ENCODE results near the gene PLXNA4. TPM values are rescaled to one million over a fixed set of nuclear protein-coding genes. Genes with fewer than 3 reads are reported as not detected.

The PLXNA4 gene
- total RNA-seq, 2 donors from 2014 or later, result 12.2 to 27.7 TPM

GRCh38 chr7:132135746-132136385 lies 440.4 kb downstream of the PLXNA4 start:
- H3K27me3 ChIP-seq (replicated peaks; ENCODE audit: insufficient read depth), result no peaks in the 10 kb centered on the region
- no peak overlapping the region for H3K27ac ChIP-seq
- H3K36me3 ChIP-seq, result peaks cover 14% of the 10 kb centered on the region
- DNase-seq (ENCODE audit: low spot score) (no peak), ATAC-seq (ENCODE audit: insufficient number of reproducible peaks, low FRiP score, low read depth) (no peak)
- TF ChIP-seq CTCF (IDR thresholded peaks at IDR 0.05), result no peak
- H3K9me3 ChIP-seq, result no peaks in the 10 kb centered on the region
- H3K4me1 ChIP-seq (ENCODE audit: control insufficient read depth in 1 of 2, low read depth in 2 of 2), result peaks cover 4 to 11% of the 10 kb centered on the region in 2 donors
- H3K4me3 ChIP-seq, result no peak overlapping the region

GRCh38 chr7:132134814-132135445 lies 441.3 kb downstream of the PLXNA4 start:
- Histone ChIP-seq H3K4me3 (no peak overlapping the region), H3K27me3 (replicated peaks; ENCODE audit: insufficient read depth) (no peaks in the 10 kb centered on the region), H3K36me3 (peaks cover 19% of the 10 kb centered on the region), H3K4me1 (ENCODE audit: control insufficient read depth in 1 of 2, low read depth in 2 of 2) (peaks cover 0 to 1% of the 10 kb centered on the region in 2 donors), H3K9me3 (no peaks in the 10 kb centered on the region), H3K27ac (no peak overlapping the region)
- no peak for TF ChIP-seq CTCF (IDR thresholded peaks at IDR 0.05)
- ATAC-seq (ENCODE audit: insufficient number of reproducible peaks, low FRiP score, low read depth) (no peak), DNase-seq (ENCODE audit: low spot score) (no peak)

GRCh38 chr7:132133501-132133900 lies 442.8 kb downstream of the PLXNA4 start:
- H3K27ac ChIP-seq, result no peak overlapping the region
- ATAC-seq (ENCODE audit: insufficient number of reproducible peaks, low FRiP score, low read depth) (no peak), DNase-seq (ENCODE audit: low spot score) (no peak)
- no peak overlapping the region for H3K4me3 ChIP-seq
- no peaks in the 10 kb centered on the region for H3K4me1 ChIP-seq (ENCODE audit: control insufficient read depth in 1 of 2, low read depth in 2 of 2)
- no peak for TF ChIP-seq CTCF (IDR thresholded peaks at IDR 0.05)
- H3K36me3 ChIP-seq, result peaks cover 31% of the 10 kb centered on the region
- no peaks in the 10 kb centered on the region for H3K9me3 ChIP-seq
- H3K27me3 ChIP-seq (replicated peaks; ENCODE audit: insufficient read depth), result no peaks in the 10 kb centered on the region

- Histone ChIP-seq H3K36me3 (peaks cover 25% of the 10 kb centered on the region), H3K9me3 (no peaks in the 10 kb centered on the region), H3K27ac (no peak overlapping the region), H3K4me3 (no peak overlapping the region), H3K27me3 (replicated peaks; ENCODE audit: insufficient read depth) (no peaks in the 10 kb centered on the region), H3K4me1 (ENCODE audit: control insufficient read depth in 1 of 2, low read depth in 2 of 2) (no peaks in the 10 kb centered on the region)
- DNase-seq (ENCODE audit: low spot score) (no peak), ATAC-seq (ENCODE audit: insufficient number of reproducible peaks, low FRiP score, low read depth) (no peak)
- TF ChIP-seq CTCF (IDR thresholded peaks at IDR 0.05), result no peak
Measured at GRCh38 chr7:132131196-132131595, 445.1 kb downstream of the PLXNA4 start.

GRCh38 chr7:132130497-132130896 lies 445.8 kb downstream of the PLXNA4 start:
- ATAC-seq (ENCODE audit: insufficient number of reproducible peaks, low FRiP score, low read depth) (no peak), DNase-seq (ENCODE audit: low spot score) (no peak)
- H3K4me3 ChIP-seq, result no peak overlapping the region
- no peak overlapping the region for H3K27ac ChIP-seq
- H3K36me3 ChIP-seq, result peaks cover 25% of the 10 kb centered on the region
- no peaks in the 10 kb centered on the region for H3K4me1 ChIP-seq (ENCODE audit: control insufficient read depth in 1 of 2, low read depth in 2 of 2)
- H3K9me3 ChIP-seq, result no peaks in the 10 kb centered on the region
- no peak for TF ChIP-seq CTCF (IDR thresholded peaks at IDR 0.05)
- H3K27me3 ChIP-seq (replicated peaks; ENCODE audit: insufficient read depth), result no peaks in the 10 kb centered on the region

All from thoracic aorta (tissue), 2 donors.